Body of pancreas (tissue), 4 donors: ENCODE data around the gene HLA-DMB. TPM values are rescaled to one million over a fixed set of nuclear protein-coding genes. Genes with fewer than 3 reads are reported as not detected.

ENCODE experiments used
- ATAC-seq: fragments of 150-250 bp; one replicate; pipeline ENCODE4 v1.9.1; 2016
- DNase-seq, 4 donors: peaks; one replicate each; pipeline ENCODE4 v3.0.0-alpha.2; 2019
- H3K27ac ChIP-seq, 4 donors: fragments of 200-600 bp; sonication (generic); 1 replicate in 3 of 4; 2 replicates in 1 of 4; pipeline versions ENCODE4 v1.5.1 to v1.6.1; 2016 to 2019; ENCODE audit warnings: mild to moderate bottlenecking in 1 of 4, mixed read lengths in 1 of 4, moderate library complexity in 1 of 4
- H3K27me3 ChIP-seq, 2 donors: fragments of 200-600 bp; sonication (generic); one replicate each; pipeline ENCODE4 v1.6.0; 2016; ENCODE audit warnings: mild to moderate bottlenecking in 1 of 2
- H3K36me3 ChIP-seq, 2 donors: fragments of 200-600 bp; sonication (generic); replicated peaks in 1 of 2; 2 replicates each; pipeline ENCODE4 v1.5.1; 2016; ENCODE audit warnings: low read depth in 2 of 2; ENCODE audit not compliant: insufficient read depth in 1 of 2
- H3K4me1 ChIP-seq: fragments of 200-600 bp; sonication (generic); one replicate; pipeline ENCODE4 v1.6.0; 2016
- H3K4me3 ChIP-seq, 2 donors: fragments of 200-600 bp; sonication (generic); 1 replicate in 1 of 2; 2 replicates in 1 of 2; pipeline ENCODE4 v1.5.1; 2016 to 2019
- H3K9me3 ChIP-seq, 3 donors: fragments of 200-600 bp; sonication (generic); 1 replicate in 2 of 3; 2 replicates in 1 of 3; pipeline ENCODE4 v1.5.1; 2016
- CTCF ChIP-seq, 7 experiments: fragments of 450-650 bp in 4 of 7; fragments of 200-600 bp in 3 of 7; sonication (generic) in 3 of 7; IDR thresholded peaks; one replicate each; pipeline ENCODE4 v1.5.1; 2016 to 2019; ENCODE audit warnings: antibody characterized with exemption in 7 of 7
- POLR2A ChIP-seq, 3 donors: fragments of 450-650 bp; IDR thresholded peaks; one replicate each; pipeline ENCODE4 v1.6.1; 2016; ENCODE audit warnings: antibody characterized with exemption in 3 of 3, mild to moderate bottlenecking in 2 of 3
- whole genome bisulfite sequencing, 2 donors: methylation state at CpG; one replicate each; pipeline ENCODE4 v1.1.5; 2017; 5-methylcytosine and 5-hydroxymethylcytosine counted together
- intact Hi-C: fragments of 100-400 bp; cut with DNase I; formaldehyde crosslinking; loops from one replicate; pipeline ENCODE4 v1.15.1; 2023
- total RNA-seq, 2 donors: library from RNA; depleted of rRNA; stranded (reverse); fragments of >200 nt; gene quantifications; one replicate each; pipeline ENCODE4 v1.1.0, GENCODE V29; 2016

HLA-DMB gene
- total RNA-seq, 2 donors from 2014 or later, result 3.0 to 14.3 TPM

- peak overlapping the region in 2 of 4 donors; percentile 60 to 66 for H3K27ac ChIP-seq
- no peak for TF ChIP-seq CTCF (IDR thresholded peaks at IDR 0.05)
- TF ChIP-seq POLR2A (IDR thresholded peaks at IDR 0.05), result no peak
- intact Hi-C loops, result no loop called here
- H3K9me3 ChIP-seq, result no peaks in the 10 kb centered on the region
- H3K4me3 ChIP-seq, result no peak overlapping the region
- no peaks in the 10 kb centered on the region for H3K27me3 ChIP-seq
- peaks cover 5% of the 10 kb centered on the region for H3K4me1 ChIP-seq
- no peaks in the 10 kb centered on the region for H3K36me3 ChIP-seq
- DNase-seq (no peak), ATAC-seq (no peak)
- 54 to 73% methylated on average over 7 of the region's 7 CpGs for WGBS, 2 donors
Measured at GRCh38 chr6:32941214-32941768, 463 bp upstream of the HLA-DMB start.

GRCh38 chr6:32938494-32938893, 2.3 kb downstream of the HLA-DMB start:
- no peaks in the 10 kb centered on the region for H3K9me3 ChIP-seq
- intact Hi-C loops, result loop anchor here (5.0 kb wide), 1 partner anchor 49 kb away; no protein-coding TSS in a partner anchor
- no peak overlapping the region for H3K4me3 ChIP-seq
- H3K36me3 ChIP-seq, result no peaks in the 10 kb centered on the region
- H3K27ac ChIP-seq, result no peak overlapping the region
- no peaks in the 10 kb centered on the region for H3K27me3 ChIP-seq
- DNase-seq, result no peak
- H3K4me1 ChIP-seq, result peaks cover 5% of the 10 kb centered on the region
- no peak for ATAC-seq
- no peak for TF ChIP-seq CTCF (IDR thresholded peaks at IDR 0.05)
- no peak for TF ChIP-seq POLR2A (IDR thresholded peaks at IDR 0.05)
- 81 to 87% methylated on average over 7 of the region's 7 CpGs for WGBS, 2 donors

GRCh38 chr6:32937230-32937633, 3.6 kb downstream of the HLA-DMB start:
- Histone ChIP-seq H3K27me3 (no peaks in the 10 kb centered on the region), H3K4me3 (no peak overlapping the region), H3K36me3 (no peaks in the 10 kb centered on the region), H3K4me1 (peaks cover 5% of the 10 kb centered on the region), H3K27ac (peak overlapping the region in 1 of 4 donors; percentile 64), H3K9me3 (no peaks in the 10 kb centered on the region)
- intact Hi-C loops, result loop anchor here (5.0 kb wide), 1 partner anchor 50 kb away; no protein-coding TSS in a partner anchor
- WGBS, 2 donors, result 53 to 87% methylated on average over 8 of the region's 8 CpGs
- peak in 1 of 4 donors; percentile 67 for DNase-seq
- ATAC-seq, result no peak
- TF ChIP-seq CTCF (IDR thresholded peaks at IDR 0.05), result no peak
- peak in 1 of 3 donors; percentile 30 for TF ChIP-seq POLR2A (IDR thresholded peaks at IDR 0.05)

GRCh38 chr6:32936239-32937152, 4.3 kb downstream of the HLA-DMB start:
- no peaks in the 10 kb centered on the region for H3K9me3 ChIP-seq
- TF ChIP-seq CTCF (IDR thresholded peaks at IDR 0.05), result no peak
- no peak for TF ChIP-seq POLR2A (IDR thresholded peaks at IDR 0.05)
- peak in 1 of 4 donors; percentile 27 for DNase-seq
- WGBS, 2 donors, result 43 to 77% methylated on average over 12 of the region's 12 CpGs
- intact Hi-C loops, result loop anchor here (5.0 kb wide), 1 partner anchor 51 kb away; no protein-coding TSS in a partner anchor
- H3K27ac ChIP-seq, result peak overlapping the region in 1 of 4 donors; percentile 64
- H3K4me1 ChIP-seq, result peaks cover 5% of the 10 kb centered on the region
- H3K27me3 ChIP-seq, result no peaks in the 10 kb centered on the region
- no peak overlapping the region for H3K4me3 ChIP-seq
- H3K36me3 ChIP-seq, result no peaks in the 10 kb centered on the region
- no peak for ATAC-seq
